BLaER1 (cell line): ENCODE results near the gene MRI1.
"Not testable (repeated sequence)": the region's sequence is repeated elsewhere in the genome, so short reads cannot be mapped to it uniquely, and the experiment has no call there.

Experiments
- H3K27ac ChIP-seq: shearing (Covaris generic); formaldehyde crosslinking; 2 replicates; pipeline ENCODE4 v1.8.1; 2022
- H3K27me3 ChIP-seq: shearing (Covaris generic); formaldehyde crosslinking; 2 replicates; pipeline ENCODE4 v1.8.1; 2022
- H3K36me3 ChIP-seq: shearing (Covaris generic); formaldehyde crosslinking; 2 replicates; pipeline ENCODE4 v1.8.1; 2022
- H3K4me1 ChIP-seq: shearing (Covaris generic); formaldehyde crosslinking; 2 replicates; pipeline ENCODE4 v1.8.1; 2022
- H3K4me2 ChIP-seq: shearing (Covaris generic); formaldehyde crosslinking; 2 replicates; pipeline ENCODE4 v1.8.1; 2022
- H3K4me3 ChIP-seq: shearing (Covaris generic); formaldehyde crosslinking; 2 replicates; pipeline ENCODE4 v1.8.1; 2022
- H3K9ac ChIP-seq: shearing (Covaris generic); formaldehyde crosslinking; 2 replicates; pipeline ENCODE4 v1.8.1; 2022
- H3K9me3 ChIP-seq: shearing (Covaris generic); formaldehyde crosslinking; 2 replicates; pipeline ENCODE4 v1.8.1; 2022
- H4K20me1 ChIP-seq: shearing (Covaris generic); formaldehyde crosslinking; 2 replicates; pipeline ENCODE4 v1.8.1; 2022
- Cebpa-rat ChIP-seq: shearing (Covaris generic); IDR thresholded peaks from 2 replicates; pipeline ENCODE4 v1.8.1; 2022

Gene MRI1

GRCh38 chr19:13770013-13770635 is 5.8 kb downstream of the MRI1 start:
- Histone ChIP-seq H3K36me3 (peaks cover 51% of the 10 kb centered on the region), H3K4me2 (no peak overlapping the region), H3K27ac (no peak overlapping the region), H4K20me1 (peaks cover 20% of the 10 kb centered on the region), H3K4me3 (no peak overlapping the region), H3K4me1 (peaks cover 16% of the 10 kb centered on the region), H3K9me3 (no peaks in the 10 kb centered on the region), H3K9ac (no peak overlapping the region), H3K27me3 (no peaks in the 10 kb centered on the region)
- TF ChIP-seq Cebpa-rat: no peak

- no peaks in the 10 kb centered on the region for H3K27me3 ChIP-seq
Measured at GRCh38 chr19:13774217-13775191, 10.2 kb downstream of the MRI1 start, which contains the start of gene C19orf53. Gene C19orf53 (plus strand): TSS chr19:13774456. CDS start chr19:13774478, 22 bp downstream.

GRCh38 chr19:13778398-13778797 is 14.1 kb downstream of the MRI1 start:
- Histone ChIP-seq H3K9me3 (no peaks in the 10 kb centered on the region), H3K36me3 (peaks cover 43% of the 10 kb centered on the region), H3K9ac (no peak overlapping the region), H4K20me1 (peaks cover 31% of the 10 kb centered on the region), H3K27ac (no peak overlapping the region), H3K4me2 (no peak overlapping the region), H3K4me1 (peaks cover 18% of the 10 kb centered on the region), H3K27me3 (no peaks in the 10 kb centered on the region), H3K4me3 (no peak overlapping the region)
- TF ChIP-seq Cebpa-rat: no peak

More at GRCh38 chr19:13774217-13775191, 10.2 kb downstream of the MRI1 start, which contains the start of gene C19orf53:
- Histone ChIP-seq H3K36me3 (peaks cover 62% of the 10 kb centered on the region), H3K9me3 (no peaks in the 10 kb centered on the region), H3K4me1 (peaks cover 14% of the 10 kb centered on the region), H3K27ac (peak within 1 kb of the TSS; percentile 90), H3K4me3 (peak within 1 kb of the TSS; percentile 97), H4K20me1 (peaks cover 31% of the 10 kb centered on the region), H3K4me2 (peak within 1 kb of the TSS; percentile 86), H3K9ac (peak within 1 kb of the TSS; percentile 95)
- TF ChIP-seq Cebpa-rat: no peak

GRCh38 chr19:13778847-13779246 is 14.5 kb downstream of the MRI1 start:
- no peaks in the 10 kb centered on the region for H3K27me3 ChIP-seq
- no peak overlapping the region for H3K4me2 ChIP-seq
- peaks cover 23% of the 10 kb centered on the region for H3K4me1 ChIP-seq
- no peaks in the 10 kb centered on the region for H3K9me3 ChIP-seq
- no peak overlapping the region for H3K4me3 ChIP-seq
- H4K20me1 ChIP-seq: peaks cover 31% of the 10 kb centered on the region
- H3K36me3 ChIP-seq: peaks cover 43% of the 10 kb centered on the region
- no peak for TF ChIP-seq Cebpa-rat
- no peak overlapping the region for H3K9ac ChIP-seq
- no peak overlapping the region for H3K27ac ChIP-seq

- H3K9ac ChIP-seq, H3K9me3 ChIP-seq, H3K27me3 ChIP-seq, H3K4me2 ChIP-seq, H3K27ac ChIP-seq, H3K4me3 ChIP-seq: not testable (repeated sequence)
- H3K36me3 ChIP-seq: peaks cover 43% of the 10 kb centered on the region
- peaks cover 32% of the 10 kb centered on the region for H3K4me1 ChIP-seq
- H4K20me1 ChIP-seq: peaks cover 28% of the 10 kb centered on the region
Measured at GRCh38 chr19:13779794-13780193, 15.5 kb downstream of the MRI1 start.

- Histone ChIP-seq H3K4me1 (peaks cover 36% of the 10 kb centered on the region), H3K9ac (no peak overlapping the region), H3K36me3 (peaks cover 38% of the 10 kb centered on the region)
Measured at GRCh38 chr19:13781547-13781946, 17.2 kb downstream of the MRI1 start.

GRCh38 chr19:13782537-13782936 is 18.2 kb downstream of the MRI1 start:
- no peaks in the 10 kb centered on the region for H3K9me3 ChIP-seq
- no peak for TF ChIP-seq Cebpa-rat
- H3K36me3 ChIP-seq: peaks cover 29% of the 10 kb centered on the region
- H3K9ac ChIP-seq: no peak overlapping the region
- peaks cover 46% of the 10 kb centered on the region for H3K4me1 ChIP-seq
- no peak overlapping the region for H3K4me3 ChIP-seq
- H3K4me2 ChIP-seq: no peak overlapping the region
- peaks cover under 1% of the 10 kb centered on the region; the same call in 1 of the 2 replicates for H4K20me1 ChIP-seq
- no peak overlapping the region for H3K27ac ChIP-seq
- no peaks in the 10 kb centered on the region for H3K27me3 ChIP-seq

More at GRCh38 chr19:13781547-13781946, 17.2 kb downstream of the MRI1 start:
- H3K4me3 ChIP-seq: no peak overlapping the region
- no peak overlapping the region for H3K4me2 ChIP-seq
- H4K20me1 ChIP-seq: peaks cover 10% of the 10 kb centered on the region
- H3K27ac ChIP-seq: no peak overlapping the region
- no peaks in the 10 kb centered on the region for H3K9me3 ChIP-seq
- H3K27me3 ChIP-seq: no peaks in the 10 kb centered on the region
- TF ChIP-seq Cebpa-rat: no peak

- Histone ChIP-seq H3K27ac (no peak overlapping the region), H4K20me1 (no peaks in the 10 kb centered on the region), H3K4me2 (peak overlapping the region; percentile 26; the same call in 1 of the 2 replicates), H3K4me3 (no peak overlapping the region), H3K27me3 (no peaks in the 10 kb centered on the region), H3K36me3 (peaks cover 16% of the 10 kb centered on the region), H3K9ac (no peak overlapping the region), H3K4me1 (peaks cover 59% of the 10 kb centered on the region), H3K9me3 (no peaks in the 10 kb centered on the region)
- no peak for TF ChIP-seq Cebpa-rat
Measured at GRCh38 chr19:13783565-13784500, 19.5 kb downstream of the MRI1 start.

GRCh38 chr19:13784731-13785452 is 20.6 kb downstream of the MRI1 start:
- H3K27me3 ChIP-seq: no peaks in the 10 kb centered on the region
- H3K4me3 ChIP-seq: no peak overlapping the region
- TF ChIP-seq Cebpa-rat: no peak
- H3K27ac ChIP-seq: peak overlapping the region; percentile 62
- H3K36me3 ChIP-seq: peaks cover 5% of the 10 kb centered on the region
- H3K4me2 ChIP-seq: peak overlapping the region; percentile 45
- H4K20me1 ChIP-seq: no peaks in the 10 kb centered on the region
- H3K9ac ChIP-seq: no peak overlapping the region
- peaks cover 69% of the 10 kb centered on the region for H3K4me1 ChIP-seq
- H3K9me3 ChIP-seq: no peaks in the 10 kb centered on the region
